Activated naive CD4-positive, alpha-beta T cell treated with anti-CD3 and anti-CD28 coated beads, Interleukin-2, amount 10 ng/mL, durations not matched to agents 5 hours and 36 hours (primary cell): ENCODE measurements around the gene CTIF. TPM values are rescaled to one million over a fixed set of nuclear protein-coding genes. Genes with fewer than 3 reads are reported as not detected.

Experiments
- microRNA-seq: library from miRNA; unstranded; fragments of <30 nt; microRNA quantifications from one replicate; pipeline ENCODE4 v1.2.0, GENCODE V29; 2022; ENCODE audit warnings: borderline microRNAs expressed, borderline replicate concordance
- total RNA-seq, 2 experiments: library from RNA; stranded (reverse); gene quantifications; one replicate each; pipeline ENCODE4 v1.2.3, GENCODE V29; 2021

The CTIF gene
- total RNA-seq: 1 to 10 TPM; 2.0 to 3.0 TPM

DNA sequence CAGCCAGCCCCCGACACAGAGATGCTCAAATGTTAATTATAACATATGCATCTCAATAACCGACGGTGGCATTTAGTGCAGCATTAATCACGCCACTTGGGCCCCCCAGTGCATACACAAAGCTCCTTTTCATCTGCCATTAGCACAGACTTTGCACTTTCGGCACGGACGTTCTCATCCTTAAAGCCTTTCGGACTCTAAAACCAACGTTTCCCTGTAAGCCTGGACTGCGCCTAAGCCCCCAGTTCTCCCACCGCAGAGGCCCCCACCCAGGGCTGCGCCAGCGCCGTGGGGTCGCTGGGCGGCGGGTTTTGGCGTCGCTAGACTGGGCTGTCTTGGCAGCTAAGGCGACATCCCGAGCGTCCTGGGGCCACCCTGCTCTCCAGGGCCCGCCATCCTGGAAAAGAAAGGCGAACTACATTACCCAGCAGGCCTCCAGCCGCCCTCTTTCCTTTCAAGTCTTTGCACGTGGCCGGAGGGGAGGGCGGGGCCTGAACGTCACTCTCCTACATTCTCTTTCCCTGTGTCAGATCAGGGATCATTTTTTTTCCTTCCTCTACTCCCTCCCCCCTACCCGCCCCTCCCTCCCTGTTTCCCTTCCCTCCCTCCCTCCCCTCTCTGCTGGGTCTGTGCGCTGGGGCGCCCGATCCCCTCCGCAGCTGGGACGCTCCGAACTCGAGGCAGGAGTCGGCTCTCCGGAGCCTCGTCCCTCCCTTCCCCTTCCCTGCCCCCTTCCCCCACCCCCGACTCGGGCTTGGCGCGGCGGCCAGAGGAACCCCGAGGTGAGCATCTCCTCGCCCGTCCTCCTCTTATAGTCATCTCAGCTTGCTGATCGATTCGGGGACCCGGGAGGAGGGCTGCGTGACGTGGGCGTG lies at the start of gene CTIF:
Gene CTIF (plus strand): TSS at position 501 of the 875 bp plus-strand sequence. CDS start 80,535 bp downstream, outside the sequence.

Small RNAs within 50 kb of the gene (microRNA-seq; reads per million reads assigned to microRNA genes)
- gene MIR4743: not detected

Other genes starting within 250 kb of the CTIF start
- gene ZBTB7C, start 129.6 kb upstream of the CTIF start, total RNA-seq: under 1 TPM; 0.35 to 0.53 TPM